Measurements from ENCODE around the gene MANEAL.

The MANEAL gene

GRCh38 chr1:37845049-37845646 is 51.5 kb downstream of the MANEAL start:
- TF ChIP-seq CTCF (conservative IDR thresholded peaks at IDR 0.05; ENCODE audit: low read depth, low read length): no peak
- DNase-seq (ENCODE audit: low read depth): no peak
- H3K4me3 ChIP-seq (ENCODE audit: low read length): no peak overlapping the region

DNA sequence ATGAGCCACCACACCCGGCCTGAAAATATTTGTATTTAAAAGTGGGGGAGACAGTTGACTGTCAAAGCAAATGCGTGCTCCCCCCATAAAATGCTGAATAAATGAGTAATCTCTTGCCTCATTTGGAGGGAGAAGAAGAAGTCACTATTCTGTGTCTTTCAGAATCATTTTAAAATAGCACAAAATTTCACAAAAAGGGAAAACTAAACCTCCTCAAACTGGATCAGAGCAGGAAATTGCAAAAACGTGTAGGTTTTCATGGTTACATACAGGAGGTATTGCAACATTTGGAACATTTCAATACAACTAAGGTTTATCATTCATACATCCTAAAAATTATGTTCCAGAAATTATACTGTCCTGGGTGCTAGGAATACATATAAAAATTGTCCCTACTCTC is 52.1 kb downstream of the MANEAL start:
- no peak overlapping the region for H3K4me3 ChIP-seq (ENCODE audit: low read length)
- DNase-seq (ENCODE audit: low read depth): no peak
- TF ChIP-seq CTCF (conservative IDR thresholded peaks at IDR 0.05; ENCODE audit: low read depth, low read length): no peak

GRCh38 chr1:37846647-37847339 is 53.1 kb downstream of the MANEAL start:
- H3K4me3 ChIP-seq (ENCODE audit: low read length): no peak overlapping the region
- no peak for TF ChIP-seq CTCF (conservative IDR thresholded peaks at IDR 0.05; ENCODE audit: low read depth, low read length)
- DNase-seq (ENCODE audit: low read depth): no peak

GRCh38 chr1:37849480-37849879 is 55.8 kb downstream of the MANEAL start:
- TF ChIP-seq CTCF (conservative IDR thresholded peaks at IDR 0.05; ENCODE audit: low read depth, low read length): no peak
- no peak overlapping the region for H3K4me3 ChIP-seq (ENCODE audit: low read length)

GRCh38 chr1:37850352-37850955 is 56.8 kb downstream of the MANEAL start:
- TF ChIP-seq CTCF (conservative IDR thresholded peaks at IDR 0.05; ENCODE audit: low read depth, low read length): no peak
- DNase-seq (ENCODE audit: low read depth): no peak
- no peak overlapping the region for H3K4me3 ChIP-seq (ENCODE audit: low read length)

More at GRCh38 chr1:37849480-37849879, 55.8 kb downstream of the MANEAL start:
- DNase-seq (ENCODE audit: low read depth): no peak

All from retinal pigment epithelial cell (primary cell).